Erythroblast (primary cell): ENCODE data around the gene PSMD4.

Experiments used
- GATA1 ChIP-seq: IDR thresholded peaks from 2 replicates; pipeline ENCODE4 v1.6.1; 2011; ENCODE audit warnings: low read depth, mild to moderate bottlenecking, control low read depth, low read length, moderate library complexity
- POLR2A ChIP-seq: IDR thresholded peaks from 2 replicates; pipeline ENCODE4 v1.6.1; 2011; ENCODE audit warnings: mild to moderate bottlenecking, low read length

DNA sequence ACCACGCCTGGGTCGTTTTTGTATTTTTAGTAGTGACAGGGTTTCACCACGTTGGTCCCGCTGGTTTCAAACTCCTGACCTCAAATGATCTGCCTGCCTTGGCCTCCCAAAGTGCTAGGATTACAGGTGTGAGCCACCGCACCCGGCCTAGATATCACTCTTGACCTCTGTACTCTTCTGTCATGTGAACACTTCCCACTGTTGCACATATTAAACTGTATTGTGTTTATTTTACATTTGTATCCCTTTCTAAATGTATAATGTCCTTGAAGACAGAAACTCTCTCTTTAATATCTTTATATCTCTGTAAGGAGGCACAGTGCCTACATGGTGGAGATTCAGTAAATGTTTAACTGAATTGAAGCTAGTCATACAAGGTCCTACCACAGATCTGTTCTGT lies 19.3 kb upstream of the PSMD4 start:
- TF ChIP-seq POLR2A = no peak
- no peak for TF ChIP-seq GATA1
